ENCODE measurements around the gene ADK.

GRCh38 chr10:74109452-74109851 is 41.6 kb upstream of the ADK start:
- no peak for TF ChIP-seq CTCF (IDR thresholded peaks at IDR 0.05)
- no peak for TF ChIP-seq POLR2A (IDR thresholded peaks at IDR 0.05)

Measured in heart left ventricle (tissue), 13 donors.